OCI-LY1 (cell line): ENCODE data around the gene SLC2A5.

Source experiments
- H2AFZ ChIP-seq: fragments of 200-600 bp; sonication (generic), shearing (Covaris generic); 2 replicates; pipeline ENCODE4 v1.6.0; 2014; ENCODE audit warnings: antibody characterized with exemption, mild to moderate bottlenecking, low read length
- H3F3A ChIP-seq: fragments of 200-600 bp; sonication (generic), shearing (Covaris generic); 2 replicates; pipeline ENCODE4 v1.6.0; 2014; ENCODE audit warnings: mild to moderate bottlenecking, antibody characterized with exemption, low read length, moderate library complexity; ENCODE audit not compliant: insufficient read depth
- H3K27ac ChIP-seq: fragments of 200-600 bp; sonication (generic); 2 replicates; pipeline ENCODE4 v1.5.1; 2014; ENCODE audit warnings: low read length, mixed run types, mild to moderate bottlenecking, low read depth; ENCODE audit not compliant: poor library complexity, severe bottlenecking
- H3K27me3 ChIP-seq: fragments of 200-600 bp; sonication (generic); 2 replicates; pipeline ENCODE4 v1.6.0; 2014; ENCODE audit warnings: antibody characterized with exemption, mild to moderate bottlenecking, low read length, moderate library complexity; ENCODE audit not compliant: insufficient read depth
- H3K36me3 ChIP-seq: fragments of 200-600 bp; sonication (generic); 2 replicates; pipeline ENCODE4 v1.6.1; 2014; ENCODE audit warnings: mild to moderate bottlenecking, antibody characterized with exemption, low read length, moderate library complexity, mixed read lengths; ENCODE audit not compliant: insufficient read depth
- H3K4me1 ChIP-seq: fragments of 200-600 bp; sonication (generic); 2 replicates; pipeline ENCODE4 v1.5.1; 2014; ENCODE audit warnings: mild to moderate bottlenecking, low read length, moderate library complexity; ENCODE audit not compliant: insufficient read depth, severe bottlenecking
- H3K4me2 ChIP-seq: fragments of 200-600 bp; sonication (generic), shearing (Covaris generic); 2 replicates; pipeline ENCODE4 v1.6.1; 2014; ENCODE audit warnings: low read length
- H3K4me3 ChIP-seq: fragments of 200-600 bp; sonication (generic); 2 replicates; pipeline ENCODE4 v1.5.1; 2014; ENCODE audit warnings: low read length, low read depth, mild to moderate bottlenecking, mixed read lengths; ENCODE audit not compliant: poor library complexity, severe bottlenecking
- H3K79me2 ChIP-seq: fragments of 200-600 bp; shearing (Covaris generic); 2 replicates; pipeline ENCODE4 v1.6.1; 2016; ENCODE audit warnings: mixed run types, low read length, mixed read lengths; ENCODE audit not compliant: insufficient read depth
- H3K9ac ChIP-seq: fragments of 200-600 bp; sonication (generic), shearing (Covaris generic); 2 replicates; pipeline ENCODE4 v1.6.1; 2014; ENCODE audit warnings: mild to moderate bottlenecking, low read length, mixed read lengths
- H3K9me2 ChIP-seq: fragments of 200-600 bp; sonication (generic), shearing (Covaris generic); 2 replicates; pipeline ENCODE4 v1.6.1; 2014; ENCODE audit warnings: low read depth, mild to moderate bottlenecking, low read length, mixed read lengths
- H3K9me3 ChIP-seq: fragments of 200-600 bp; shearing (Covaris generic); 2 replicates; pipeline ENCODE4 v1.6.1; 2014; ENCODE audit warnings: low read length, mixed read lengths
- H4K20me1 ChIP-seq: fragments of 200-600 bp; sonication (generic), shearing (Covaris generic); 2 replicates; pipeline ENCODE4 v1.6.0; 2016; ENCODE audit warnings: mild to moderate bottlenecking, low read length; ENCODE audit not compliant: insufficient read depth
- CTCF ChIP-seq: fragments of 200-600 bp; sonication (generic), shearing (Covaris generic); IDR thresholded peaks from 2 replicates; pipeline ENCODE4 v1.5.1; 2017; ENCODE audit warnings: mild to moderate bottlenecking, antibody characterized with exemption, low read length, moderate library complexity, mixed read lengths
- EZH2 ChIP-seq: fragments of 200-600 bp; sonication (generic), shearing (Covaris generic); IDR thresholded peaks from 2 replicates; pipeline ENCODE4 v1.8.0; 2017; ENCODE audit warnings: borderline replicate concordance, mixed run types, mild to moderate bottlenecking, antibody characterized with exemption, low read length, moderate library complexity, mixed read lengths

SLC2A5 gene

DNA sequence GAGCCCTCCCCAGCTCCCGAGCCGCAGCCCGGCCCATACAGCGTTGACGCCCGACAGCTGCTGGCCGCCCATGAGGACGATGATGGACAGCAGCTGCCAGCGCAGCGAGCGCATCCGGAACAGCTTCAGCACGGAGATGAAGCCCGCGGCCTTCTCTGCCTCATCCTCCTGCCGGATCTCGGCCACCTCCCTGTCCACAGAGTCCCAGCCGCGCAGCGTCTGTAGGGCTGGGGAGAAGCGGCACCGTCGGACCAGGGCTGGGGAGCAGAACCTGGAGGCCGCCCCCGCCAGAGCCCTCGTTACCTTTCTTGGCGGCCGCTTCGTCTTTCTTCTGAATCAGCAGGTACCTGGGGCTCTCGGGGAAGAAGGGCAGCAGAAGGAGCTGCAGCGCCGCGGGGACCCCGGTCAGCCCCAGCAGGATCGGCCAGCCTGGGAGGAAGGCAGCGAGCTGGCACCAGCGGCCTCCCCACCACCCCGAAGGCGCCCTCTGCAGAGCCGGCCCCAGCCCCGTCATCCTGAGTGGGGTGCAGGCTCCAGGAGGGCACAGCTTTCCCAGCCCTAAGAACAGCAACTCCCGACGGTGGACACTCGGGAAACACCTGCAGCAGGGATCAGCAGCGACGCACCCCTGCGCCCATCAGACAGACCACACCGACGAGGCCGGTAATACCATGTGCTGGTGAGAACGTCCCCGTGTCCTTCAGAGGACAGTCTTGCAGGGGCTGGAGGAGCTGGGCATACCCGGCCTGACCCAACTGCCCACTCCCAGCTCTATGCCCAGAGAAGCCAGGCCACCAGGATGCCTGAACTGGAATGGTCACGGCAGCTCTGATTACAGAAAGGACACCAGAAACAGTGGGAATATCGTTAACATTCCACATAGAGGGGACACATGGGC, 29.4 kb downstream of the SLC2A5 start:
- Histone ChIP-seq H3K27me3 (no peaks in the 10 kb centered on the region), H3K79me2 (no peaks in the 10 kb centered on the region), H3K36me3 (peaks cover 99% of the 10 kb centered on the region), H3K27ac (no peak overlapping the region), H3K4me1 (peaks cover 11% of the 10 kb centered on the region), H4K20me1 (no peaks in the 10 kb centered on the region), H2AFZ (no peak overlapping the region), H3K9ac (no peak overlapping the region), H3K9me3 (no peaks in the 10 kb centered on the region), H3K4me2 (no peak overlapping the region), H3K9me2 (no peaks in the 10 kb centered on the region), H3K4me3 (no peak overlapping the region), H3F3A (peaks cover under 1% of the 10 kb centered on the region; the same call in 1 of the 2 replicates)
- no peak for TF ChIP-seq EZH2
- no peak for TF ChIP-seq CTCF

- H3K4me3 ChIP-seq = no peak overlapping the region
- H4K20me1 ChIP-seq = no peaks in the 10 kb centered on the region
- H3K4me2 ChIP-seq = no peak overlapping the region
- TF ChIP-seq EZH2 (no peak), CTCF (no peak)
- no peaks in the 10 kb centered on the region for H3K9me3 ChIP-seq
- H3K79me2 ChIP-seq = no peaks in the 10 kb centered on the region
- H3K27me3 ChIP-seq = no peaks in the 10 kb centered on the region
- H3K9me2 ChIP-seq = no peaks in the 10 kb centered on the region
- H3K4me1 ChIP-seq = peaks cover 11% of the 10 kb centered on the region
- no peak overlapping the region for H3K27ac ChIP-seq
- H3K36me3 ChIP-seq = peaks cover 90% of the 10 kb centered on the region
- H3K9ac ChIP-seq = no peak overlapping the region
- no peak overlapping the region for H2AFZ ChIP-seq
- H3F3A ChIP-seq = peaks cover 4% of the 10 kb centered on the region; the same call in 1 of the 2 replicates
Measured at GRCh38 chr1:9038881-9039760, 30.3 kb downstream of the SLC2A5 start.

GRCh38 chr1:9038338-9038650, 31.1 kb downstream of the SLC2A5 start:
- H3K4me2 ChIP-seq = no peak overlapping the region
- H2AFZ ChIP-seq = no peak overlapping the region
- peak overlapping the region; percentile 63 for H3K27ac ChIP-seq
- H3F3A ChIP-seq = peaks cover 4% of the 10 kb centered on the region; the same call in 1 of the 2 replicates
- no peaks in the 10 kb centered on the region for H3K9me2 ChIP-seq
- no peaks in the 10 kb centered on the region for H3K27me3 ChIP-seq
- H3K4me3 ChIP-seq = no peak overlapping the region
- H3K4me1 ChIP-seq = peaks cover 11% of the 10 kb centered on the region
- TF ChIP-seq CTCF (no peak), EZH2 (no peak)
- H3K79me2 ChIP-seq = no peaks in the 10 kb centered on the region
- no peak overlapping the region for H3K9ac ChIP-seq
- peaks cover 82% of the 10 kb centered on the region for H3K36me3 ChIP-seq
- no peaks in the 10 kb centered on the region for H4K20me1 ChIP-seq
- H3K9me3 ChIP-seq = no peaks in the 10 kb centered on the region
